Lung (tissue), 16 donors: ENCODE measurements around the gene REXO4. TPM values are rescaled to one million over a fixed set of nuclear protein-coding genes. Genes with fewer than 3 reads are reported as not detected.

Source experiments
- ATAC-seq: fragments of 200-7000 bp; cut with Tn5 transposase; one replicate; pipeline ENCODE4 v1.9.1; 2020; ENCODE audit warnings: moderate number of reproducible peaks; ENCODE audit not compliant: insufficient read depth, low FRiP score
- DNase-seq, 3 donors: peaks; one replicate each; pipeline ENCODE4 v3.0.0-alpha.2; 2013 to 2017
- H3K27ac ChIP-seq, 2 donors: one replicate each; pipeline ENCODE4 v1.5.1; 2013; ENCODE audit warnings: mild to moderate bottlenecking in 2 of 2, moderate library complexity in 2 of 2, control low read depth in 1 of 2, inconsistent platforms in 1 of 2, low read depth in 1 of 2, low read length in 1 of 2
- H3K27me3 ChIP-seq, 3 donors: one replicate each; pipeline ENCODE4 v1.5.1; 2013; ENCODE audit warnings: low read length in 2 of 3; ENCODE audit not compliant: control insufficient read depth in 3 of 3, insufficient read depth in 3 of 3
- H3K36me3 ChIP-seq, 4 donors: one replicate each; pipeline ENCODE4 v1.5.1; 2013; ENCODE audit warnings: low read length in 4 of 4, mild to moderate bottlenecking in 1 of 4, moderate library complexity in 1 of 4; ENCODE audit not compliant: control insufficient read depth in 4 of 4, insufficient read depth in 4 of 4
- H3K4me1 ChIP-seq, 5 donors: one replicate each; pipeline ENCODE4 v1.5.1; 2013; ENCODE audit warnings: low read length in 5 of 5, mild to moderate bottlenecking in 2 of 5, moderate library complexity in 1 of 5; ENCODE audit not compliant: control insufficient read depth in 5 of 5, insufficient read depth in 5 of 5
- H3K4me3 ChIP-seq: one replicate; pipeline ENCODE4 v1.5.1; 2013; ENCODE audit warnings: mild to moderate bottlenecking, control low read depth, moderate library complexity
- H3K9ac ChIP-seq, 2 donors: one replicate each; pipeline ENCODE4 v1.5.1; 2013; ENCODE audit warnings: low read length in 2 of 2, control low read depth in 1 of 2; ENCODE audit not compliant: insufficient read depth in 1 of 2
- H3K9me3 ChIP-seq, 4 donors: one replicate each; pipeline ENCODE4 v1.5.1; 2013; ENCODE audit warnings: low read length in 3 of 4, mild to moderate bottlenecking in 1 of 4, moderate library complexity in 1 of 4; ENCODE audit not compliant: control insufficient read depth in 4 of 4, insufficient read depth in 3 of 4
- CTCF ChIP-seq: IDR thresholded peaks from 2 replicates; pipeline ENCODE4 v1.5.1; 2012; ENCODE audit warnings: mild to moderate bottlenecking; ENCODE audit errors: control extremely low read depth, extremely low read depth
- WGBS, 2 donors: extraction: QIAGEN DNeasy Blood & Tissue Kit; methylation state at CpG; one replicate each; pipeline ENCODE4 v1.1.7; 2013; 5-methylcytosine and 5-hydroxymethylcytosine counted together
- long read RNA-seq, 5 donors: transcript quantifications; one replicate each; lab custom pipeline, GENCODE V29; 2026
- polyA plus RNA-seq, 2 donors: library from polyadenylated mRNA; stranded (reverse); fragments of 200-250 nt; gene quantifications; one replicate each; pipeline ENCODE4 v1.2.1, GENCODE V29; 2013
- total RNA-seq, 2 donors: library from RNA; depleted of rRNA in 1 of 2; stranded (reverse); fragments of >200 nt in 1 of 2; gene quantifications; one replicate each; pipeline ENCODE4 v1.2.1, GENCODE V29; 2014 to 2021
- donor health status: control.
- donor health status: control.
- donor health status: Bipolar disorder and iron deficiency.
- donor health status: healthy.
- donor health status: DM: yes; HTN: yes; CAD: no.

REXO4 gene
- 10 to 100 TPM; 20.3 to 20.4 TPM for total RNA-seq
- polyA plus RNA-seq = 10 to 100 TPM; 14.6 to 19.6 TPM
- long read RNA-seq, donor 1, transcript REXO4-202 (8 exons, 2,360 nt) = major isoform, 16 of 30 reads
- long read RNA-seq, donor 1, partial matches to known transcripts = 14 of 30 reads
- long read RNA-seq, donor 1, other reads (novel, unspliced or antisense) = 0 of 30 reads
- long read RNA-seq, donor 2, partial matches to known transcripts = 6 of 7 reads
- long read RNA-seq, donor 2, other reads (novel, unspliced or antisense) = 0 of 7 reads
- long read RNA-seq, donor 3, transcript REXO4-202 (8 exons, 2,360 nt) = major isoform, 6 of 6 reads
- long read RNA-seq, donor 3, partial matches to known transcripts = 0 of 6 reads
- long read RNA-seq, donor 3, other reads (novel, unspliced or antisense) = 0 of 6 reads
- long read RNA-seq, donor 4, partial matches to known transcripts = 10 of 12 reads
- long read RNA-seq, donor 4, other reads (novel, unspliced or antisense) = 0 of 12 reads
- long read RNA-seq, donor 5, transcript REXO4-202 (8 exons, 2,360 nt) = major isoform, 11 of 30 reads
- long read RNA-seq, donor 5, partial matches to known transcripts = 18 of 30 reads
- long read RNA-seq, donor 5, other reads (novel, unspliced or antisense) = 0 of 30 reads

GRCh38 chr9:133417541-133418461, at the start of gene REXO4:
REXO4 (minus strand) TSS chr9:133418010; CDS start chr9:133417844, 166 bp downstream.
- peaks cover 4 to 15% (median 5%) of the 10 kb centered on the region in 5 donors for H3K4me1 ChIP-seq
- H3K36me3 ChIP-seq = peaks cover 0 to 18% (median 9%) of the 10 kb centered on the region in 4 donors
- peak; percentile 93 for ATAC-seq
- DNase-seq = peak; percentile 90 to 94 (median 91)
- TF ChIP-seq CTCF = no peak
- no peaks in the 10 kb centered on the region for H3K9me3 ChIP-seq
- 0 to 2% methylated on average over 72 to 75 of the region's 75 CpGs for WGBS, 2 donors
- peak within 1 kb of the TSS; percentile 76 for H3K4me3 ChIP-seq
- H3K27ac ChIP-seq = peak within 1 kb of the TSS; percentile 73 to 91
- H3K27me3 ChIP-seq = no peaks in the 10 kb centered on the region
- H3K9ac ChIP-seq = peak within 1 kb of the TSS; percentile 64 to 80

- H3K4me3 ChIP-seq = no peak overlapping the region
- H3K36me3 ChIP-seq = peaks cover 0 to 22% (median 0%) of the 10 kb centered on the region in 4 donors
- TF ChIP-seq CTCF = no peak
- H3K27ac ChIP-seq = no peak overlapping the region
- ATAC-seq (no peak), DNase-seq (no peak)
- no peaks in the 10 kb centered on the region for H3K9me3 ChIP-seq
- 88 to 96% methylated on average over 10 of the region's 10 CpGs for WGBS, 2 donors
- no peak overlapping the region for H3K9ac ChIP-seq
- H3K27me3 ChIP-seq = no peaks in the 10 kb centered on the region
- peaks cover 0 to 4% (median 0%) of the 10 kb centered on the region in 5 donors for H3K4me1 ChIP-seq
Measured at GRCh38 chr9:133467101-133467500, 49.3 kb upstream of the REXO4 start.

GRCh38 chr9:133465984-133466383, 48.2 kb upstream of the REXO4 start:
- no peak for ATAC-seq
- Histone ChIP-seq H3K9me3 (no peaks in the 10 kb centered on the region), H3K27ac (no peak overlapping the region), H3K27me3 (no peaks in the 10 kb centered on the region), H3K4me1 (peaks cover 0 to 5% (median 4%) of the 10 kb centered on the region in 5 donors), H3K4me3 (no peak overlapping the region), H3K9ac (no peak overlapping the region), H3K36me3 (peaks cover 0 to 20% (median 0%) of the 10 kb centered on the region in 4 donors)
- 86% methylated on average over 6 of the region's 6 CpGs for WGBS, 2 donors
- no peak for TF ChIP-seq CTCF
- DNase-seq = no peak
